Transverse colon (tissue), 4 donors: Measurements from ENCODE around the gene LRIT3. TPM values are rescaled to one million over a fixed set of nuclear protein-coding genes. Genes with fewer than 3 reads are reported as not detected.

Experiments
- DNase-seq: peaks from one replicate; pipeline ENCODE4 v3.0.0-alpha.2; 2019
- H3K27ac ChIP-seq, 4 donors: fragments of 200-600 bp; sonication (generic); 2 replicates each; pipeline ENCODE4 v1.5.1; 2016 to 2018; ENCODE audit warnings: inconsistent platforms in 4 of 4
- H3K27me3 ChIP-seq: fragments of 200-600 bp; sonication (generic); 2 replicates; pipeline ENCODE4 v1.5.1; 2017; ENCODE audit warnings: inconsistent platforms
- H3K36me3 ChIP-seq, 4 donors: fragments of 200-600 bp; sonication (generic); 2 replicates each; pipeline ENCODE4 v1.5.1; 2017 to 2019; ENCODE audit warnings: inconsistent platforms in 4 of 4
- H3K4me1 ChIP-seq, 4 donors: fragments of 200-600 bp; sonication (generic); 2 replicates each; pipeline ENCODE4 v1.5.1; 2017 to 2020; ENCODE audit warnings: inconsistent platforms in 4 of 4
- H3K4me3 ChIP-seq, 4 donors: fragments of 200-600 bp; sonication (generic); 1 replicate in 1 of 4; 2 replicates in 3 of 4; pipeline versions ENCODE4 v1.5.1 to v1.6.1; 2017 to 2019; ENCODE audit warnings: inconsistent platforms in 4 of 4
- H3K9me3 ChIP-seq, 2 donors: fragments of 200-600 bp; sonication (generic); 2 replicates each; pipeline ENCODE4 v1.5.1; 2017 to 2019; ENCODE audit warnings: inconsistent platforms in 2 of 2
- CTCF ChIP-seq, 5 experiments: fragments of 200-600 bp in 3 of 5; fragments of 450-650 bp in 2 of 5; sonication (generic) in 3 of 5; IDR thresholded peaks; 1 replicate in 2 of 5; 2 replicates in 3 of 5; pipeline ENCODE4 v1.5.1; 2016 to 2017; ENCODE audit warnings: antibody characterized with exemption in 5 of 5, inconsistent platforms in 3 of 5, mild to moderate bottlenecking in 2 of 5, moderate library complexity in 1 of 5
- EP300 ChIP-seq: sonication (generic); formaldehyde crosslinking; IDR thresholded peaks from one replicate; pipeline ENCODE4 v1.6.1; 2017; ENCODE audit warnings: antibody characterized with exemption, low read depth
- POLR2A ChIP-seq: fragments of 450-650 bp; IDR thresholded peaks from one replicate; pipeline ENCODE4 v1.6.1; 2016; ENCODE audit warnings: antibody characterized with exemption, mild to moderate bottlenecking, moderate library complexity
- POLR2AphosphoS5 ChIP-seq, 3 donors: sonication (generic); formaldehyde crosslinking; IDR thresholded peaks; one replicate each; pipeline ENCODE4 v1.6.1; 2016; ENCODE audit warnings: antibody characterized with exemption in 3 of 3
- WGBS, 2 donors: methylation state at CpG; one replicate each; pipeline ENCODE4 v1.1.5; 2018; ENCODE audit warnings: low coverage in 1 of 2; 5-methylcytosine and 5-hydroxymethylcytosine counted together
- in situ Hi-C, 4 donors: fragments of 200-750 bp; cut with MboI; loops; one replicate each; pipeline versions ENCODE4 v1.15.0 to v1.15.1; 2017; ENCODE audit warnings: low sequenced_read_pairs in 3 of 4, low pct_ligation_motif_present in 1 of 4, low pct_unique_long_range_greater_than_20kb in 1 of 4
- intact Hi-C: fragments of 100-400 bp; cut with DNase I; formaldehyde crosslinking; loops from one replicate; pipeline ENCODE4 v1.15.1; 2023; ENCODE audit warnings: low total_unique reads
- total RNA-seq, 4 donors: library from RNA; depleted of rRNA; stranded (reverse); fragments of >200 nt; gene quantifications; one replicate each; pipeline ENCODE4 v1.1.0, GENCODE V29; 2016

LRIT3 gene
- total RNA-seq: under 1 TPM in 2 of 4 donors, not detected in 2; 0.14 to 0.16 TPM

GRCh38 chr4:109847896-109848442 lies at the start of gene LRIT3:
Gene LRIT3, plus strand, starts transcription at chr4:109848107. Its CDS starts 95 bp downstream, at chr4:109848202.
- in situ Hi-C loops (no loop called here), intact Hi-C loops (no loop called here)
- no peak for DNase-seq
- no peaks in the 10 kb centered on the region for H3K27me3 ChIP-seq
- peaks cover 0 to 5% (median 0%) of the 10 kb centered on the region in 4 donors for H3K4me1 ChIP-seq
- H3K27ac ChIP-seq: no peak within 1 kb of the TSS
- no peaks in the 10 kb centered on the region for H3K9me3 ChIP-seq
- WGBS, 2 donors: 54 to 60% methylated on average over 5 of the region's 5 CpGs
- H3K4me3 ChIP-seq: no peak within 1 kb of the TSS
- TF ChIP-seq CTCF (IDR thresholded peaks at IDR 0.05) (no peak), EP300 (no peak), POLR2A (no peak), POLR2AphosphoS5 (IDR thresholded peaks at IDR 0.05) (no peak)
- no peaks in the 10 kb centered on the region for H3K36me3 ChIP-seq

DNA sequence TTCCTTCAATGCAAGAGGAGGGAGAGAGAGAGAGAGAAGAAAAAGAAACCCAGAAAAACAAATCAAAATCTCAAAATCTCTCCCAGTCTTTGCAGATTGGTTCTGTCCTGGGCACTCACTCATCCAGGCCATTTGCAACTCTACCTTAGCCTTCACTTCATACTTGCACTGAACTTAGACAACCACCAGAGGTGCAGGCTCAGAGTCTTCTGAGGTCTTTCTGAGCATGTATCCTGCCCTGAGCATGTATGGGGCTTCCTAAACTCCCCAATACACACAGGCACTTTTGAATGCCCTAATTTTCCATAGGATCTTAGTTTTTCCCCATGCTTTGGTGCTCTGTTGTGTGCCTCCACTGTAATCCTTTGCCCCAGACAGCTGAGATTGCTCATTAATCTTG lies 49.0 kb upstream of the LRIT3 start:
- H3K9me3 ChIP-seq: peaks cover 11% of the 10 kb centered on the region in 2 donors
- in situ Hi-C loops: no loop called here
- H3K4me1 ChIP-seq: peaks cover 0 to 11% (median 3%) of the 10 kb centered on the region in 4 donors
- no peaks in the 10 kb centered on the region for H3K36me3 ChIP-seq
- no peak overlapping the region for H3K4me3 ChIP-seq
- no peak overlapping the region for H3K27ac ChIP-seq
- no peaks in the 10 kb centered on the region for H3K27me3 ChIP-seq
- DNase-seq: no peak
- intact Hi-C loops: no loop called here
- no peak for TF ChIP-seq EP300
- no peak for TF ChIP-seq CTCF (IDR thresholded peaks at IDR 0.05)
- no peak for TF ChIP-seq POLR2A
- no peak for TF ChIP-seq POLR2AphosphoS5 (IDR thresholded peaks at IDR 0.05)

DNA sequence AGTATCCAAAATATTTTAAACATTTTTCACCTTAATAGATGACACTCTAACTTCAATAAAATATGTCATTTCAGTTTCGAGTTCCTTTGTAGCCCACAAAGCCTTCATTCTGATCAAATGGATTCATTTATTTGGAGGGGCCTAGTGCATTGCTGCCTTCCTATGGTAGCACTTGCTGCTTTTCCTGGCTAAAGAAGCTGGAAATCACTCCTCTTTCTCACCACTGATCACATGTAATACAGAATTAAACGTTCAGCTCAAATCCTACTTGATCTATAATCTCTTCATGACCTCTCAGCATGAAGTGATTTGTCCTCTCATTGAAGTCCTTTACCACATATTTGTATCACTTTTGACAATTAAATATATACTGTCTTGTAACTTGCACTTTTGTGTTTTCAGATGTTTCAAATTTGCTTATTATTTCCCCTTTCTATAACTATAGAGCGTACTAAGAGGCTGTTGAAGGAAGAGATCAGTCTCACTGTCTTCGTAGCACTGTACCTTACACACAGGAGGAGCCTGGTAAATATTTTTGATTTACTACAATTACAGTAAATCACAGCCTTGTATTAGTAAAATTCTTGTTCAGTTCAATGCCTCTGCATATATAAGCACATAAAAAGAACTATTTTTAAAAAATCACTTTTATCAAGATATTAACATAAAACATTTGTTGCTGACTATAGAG lies 46.7 kb upstream of the LRIT3 start:
- intact Hi-C loops: no loop called here
- Histone ChIP-seq H3K27me3 (no peaks in the 10 kb centered on the region), H3K4me3 (no peak overlapping the region), H3K27ac (peak overlapping the region in 1 of 4 donors; percentile 20), H3K9me3 (peaks cover 3% of the 10 kb centered on the region in 2 donors), H3K4me1 (peaks cover 0 to 11% (median 3%) of the 10 kb centered on the region in 4 donors), H3K36me3 (no peaks in the 10 kb centered on the region)
- no peak for DNase-seq
- WGBS, 2 donors: 54 to 72% methylated on average over 4 of the region's 4 CpGs
- TF ChIP-seq POLR2A (no peak), EP300 (no peak), POLR2AphosphoS5 (IDR thresholded peaks at IDR 0.05) (no peak), CTCF (IDR thresholded peaks at IDR 0.05) (no peak)
- in situ Hi-C loops: loop anchor here (10.0 to 25.0 kb wide), 5 partner anchors 89 to 1164 kb away; partner anchors contain the start of genes CASP6 (in 2 of the 4) and MCUB (in 1 of the 4)

DNA sequence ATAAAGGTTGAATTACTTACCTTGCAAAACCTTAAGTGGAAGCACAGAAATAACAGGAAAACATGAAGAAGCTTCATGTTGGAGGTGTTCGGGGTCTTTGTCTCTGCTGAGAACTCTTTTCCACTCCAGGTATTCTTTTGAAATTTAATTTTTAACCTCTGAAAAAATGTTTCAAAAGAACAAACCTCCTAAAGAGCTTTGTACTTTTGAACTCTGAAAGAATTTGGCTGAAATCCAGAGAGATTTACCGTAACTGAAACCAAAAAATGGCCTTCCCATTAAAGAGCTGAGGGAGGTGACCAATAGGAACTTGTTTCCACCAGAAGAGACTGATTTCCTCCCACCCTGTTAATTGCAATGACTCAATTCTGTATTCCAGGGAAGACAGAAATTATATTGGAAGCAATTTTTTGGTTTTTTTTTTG lies 46.0 kb upstream of the LRIT3 start, which contains the start of gene CFI:
Gene CFI, minus strand, starts transcription at position 105 of the 425 bp plus-strand sequence. Its CDS starts 28 bp downstream, at position 77.
- TF ChIP-seq POLR2AphosphoS5 (IDR thresholded peaks at IDR 0.05): no peak
- no peak for TF ChIP-seq POLR2A
- TF ChIP-seq CTCF (IDR thresholded peaks at IDR 0.05): no peak
- no peak for TF ChIP-seq EP300
- Histone ChIP-seq H3K36me3 (no peaks in the 10 kb centered on the region), H3K4me3 (no peak within 1 kb of the TSS), H3K9me3 (no peaks in the 10 kb centered on the region), H3K4me1 (peaks cover 0 to 11% (median 3%) of the 10 kb centered on the region in 4 donors), H3K27ac (peak within 1 kb of the TSS in 1 of 4 donors; percentile 20), H3K27me3 (no peaks in the 10 kb centered on the region)
- in situ Hi-C loops: loop anchor here (10.0 to 25.0 kb wide), 5 partner anchors 90 to 1165 kb away; partner anchors contain the start of genes CASP6 (in 2 of the 4) and MCUB (in 1 of the 4)
- WGBS, 2 donors: 36 to 47% methylated on average over 2 of the region's 2 CpGs
- DNase-seq: no peak
- intact Hi-C loops: no loop called here
